CD4-positive, CD25-positive, alpha-beta regulatory T cell (primary cell): ENCODE results near the gene MDM4. TPM values are rescaled to one million over a fixed set of nuclear protein-coding genes. Genes with fewer than 3 reads are reported as not detected.

Experiments
- ATAC-seq, 2 donors: fragments of 150-1000 bp; cut with Tn5 transposase; one replicate each; pipeline ENCODE4 v1.10.0; 2021; ENCODE audit warnings: low read depth in 2 of 2, moderate number of reproducible peaks in 2 of 2, moderate library complexity in 1 of 2
- DNase-seq, 3 donors: peaks; one replicate each; pipeline versions ENCODE4 v3.0.0 to v3.0.0-alpha.2; 2012 to 2022; ENCODE audit warnings: mixed read lengths in 1 of 3
- H3K27ac ChIP-seq: one replicate; pipeline ENCODE4 v1.7.0; 2013; ENCODE audit warnings: mild to moderate bottlenecking, low read length; ENCODE audit not compliant: insufficient read depth, poor library complexity, severe bottlenecking
- H3K27me3 ChIP-seq: one replicate; pipeline ENCODE4 v1.7.0; 2013; ENCODE audit warnings: low read length; ENCODE audit not compliant: control insufficient read depth, insufficient read depth
- H3K36me3 ChIP-seq: one replicate; pipeline ENCODE4 v1.7.0; 2013; ENCODE audit warnings: mild to moderate bottlenecking, low read length, moderate library complexity; ENCODE audit not compliant: control insufficient read depth, insufficient read depth
- H3K4me1 ChIP-seq: 2 replicates; pipeline ENCODE4 v1.7.0; 2013; ENCODE audit warnings: mild to moderate bottlenecking, low read length; ENCODE audit not compliant: insufficient read depth, control insufficient read depth, poor library complexity, severe bottlenecking
- H3K4me3 ChIP-seq: one replicate; pipeline ENCODE4 v1.7.0; 2013; ENCODE audit warnings: low read depth, mild to moderate bottlenecking, low read length, moderate library complexity
- H3K9me3 ChIP-seq, 2 experiments: 1 replicate in 1 of 2; 2 replicates in 1 of 2; pipeline ENCODE4 v1.7.0; 2013; ENCODE audit warnings: low read length in 2 of 2, mild to moderate bottlenecking in 1 of 2, moderate library complexity in 1 of 2; ENCODE audit not compliant: control insufficient read depth in 2 of 2
- H3K27ac Mint-ChIP-seq, 3 donors: one replicate each; pipeline ENCODE4 v1.8.0; 2020 to 2022; ENCODE audit warnings: mild to moderate bottlenecking in 3 of 3, mixed read lengths in 3 of 3, moderate library complexity in 2 of 3
- H3K27me3 Mint-ChIP-seq: one replicate; pipeline ENCODE4 v1.8.0; 2022; ENCODE audit warnings: mild to moderate bottlenecking, mixed read lengths
- H3K36me3 Mint-ChIP-seq: one replicate; pipeline ENCODE4 v1.8.0; 2020; ENCODE audit warnings: mixed read lengths
- H3K4me1 Mint-ChIP-seq, 4 donors: one replicate each; pipeline ENCODE4 v1.8.0; 2020 to 2022; ENCODE audit warnings: mixed read lengths in 4 of 4, mild to moderate bottlenecking in 1 of 4
- H3K4me3 Mint-ChIP-seq, 4 donors: one replicate each; pipeline ENCODE4 v1.8.0; 2020 to 2022; ENCODE audit warnings: mild to moderate bottlenecking in 4 of 4, mixed read lengths in 4 of 4, moderate library complexity in 3 of 4
- H3K9me3 Mint-ChIP-seq, 7 donors: one replicate each; pipeline ENCODE4 v1.8.0; 2020 to 2022; ENCODE audit warnings: mixed read lengths in 7 of 7, mild to moderate bottlenecking in 3 of 7, moderate library complexity in 2 of 7
- polyA plus RNA-seq, 4 donors: library from polyadenylated mRNA; unstranded; fragments of 300-500 nt; fragmentation: Illumina TruSeq; gene quantifications; one replicate each; pipeline ENCODE4 v1.2.3, GENCODE V29; 2021
- total RNA-seq: library from RNA; stranded (reverse); gene quantifications from one replicate; pipeline ENCODE4 v1.2.3, GENCODE V29; 2022

The MDM4 gene
- total and polyA plus RNA-seq, 5 donors from 2014 or later: 10.0 to 263 (median 11.7) TPM

DNA sequence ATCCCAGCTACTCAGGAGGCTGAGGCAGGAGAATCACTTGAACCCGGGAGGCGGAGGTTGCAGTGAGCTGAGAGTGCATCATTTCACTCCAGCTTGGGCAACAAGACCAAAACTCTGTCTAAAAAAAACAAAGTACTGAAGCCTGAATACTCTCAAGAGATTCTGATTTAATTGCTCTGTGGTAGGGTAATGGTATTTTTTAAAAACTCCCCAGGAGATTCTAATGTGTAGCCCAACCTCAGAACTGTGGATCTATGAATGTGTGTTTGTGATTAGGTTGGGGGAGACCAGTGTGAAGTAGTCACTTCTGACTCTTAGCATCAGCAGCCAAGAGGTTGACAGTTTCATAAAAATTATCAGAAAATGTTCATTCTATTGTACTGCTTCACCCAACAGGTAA lies 43.5 kb upstream of the MDM4 start:
- DNase-seq (no peak), ATAC-seq (no peak)
- Mint-ChIP-seq H3K4me3 (no peak overlapping the region), H3K9me3 (peaks cover 0 to 2% (median 0%) of the 10 kb centered on the region in 7 donors), H3K36me3 (peaks cover 34% of the 10 kb centered on the region), H3K27me3 (no peaks in the 10 kb centered on the region), H3K4me1 (peaks cover 0 to 19% (median 7%) of the 10 kb centered on the region in 4 donors), H3K27ac (peak overlapping the region in 1 of 3 donors; percentile 33)
- Histone ChIP-seq H3K27me3 (no peaks in the 10 kb centered on the region), H3K4me1 (no peaks in the 10 kb centered on the region), H3K9me3 (no peaks in the 10 kb centered on the region), H3K4me3 (no peak overlapping the region), H3K27ac (no peak overlapping the region), H3K36me3 (peaks cover 7% of the 10 kb centered on the region)

DNA sequence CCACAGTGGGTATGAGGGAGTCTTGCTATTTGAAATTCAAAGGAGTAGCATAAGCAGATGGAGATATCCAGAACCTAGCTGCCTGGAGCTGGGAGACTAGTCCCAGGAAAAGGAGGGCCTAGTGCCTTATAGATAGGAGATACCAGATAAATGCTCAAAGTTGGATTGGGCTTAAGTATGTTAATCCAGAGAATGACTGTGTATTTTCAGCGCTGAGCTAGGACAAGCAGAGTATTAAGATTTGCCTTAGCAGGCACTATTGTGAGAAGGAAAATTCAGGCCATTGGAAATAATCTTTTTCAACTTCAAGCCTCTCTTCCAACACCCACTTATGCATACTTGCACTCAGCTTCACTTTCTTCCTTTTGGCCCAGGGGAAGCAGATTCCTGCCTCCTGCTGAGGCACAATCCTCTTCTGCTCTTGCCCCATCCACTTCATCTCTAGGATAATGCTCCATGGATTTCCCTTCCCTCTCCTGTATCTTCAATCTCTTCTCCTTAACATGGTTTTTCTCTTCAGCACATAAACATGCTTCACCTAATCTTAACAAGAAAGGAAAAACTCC lies 42.7 kb upstream of the MDM4 start:
- Histone ChIP-seq H3K36me3 (peaks cover 5% of the 10 kb centered on the region), H3K4me1 (no peaks in the 10 kb centered on the region), H3K27me3 (no peaks in the 10 kb centered on the region), H3K9me3 (no peaks in the 10 kb centered on the region), H3K4me3 (no peak overlapping the region), H3K27ac (no peak overlapping the region)
- ATAC-seq (no peak), DNase-seq (no peak)
- no peaks in the 10 kb centered on the region for H3K27me3 Mint-ChIP-seq
- H3K4me1 Mint-ChIP-seq: peaks cover 3 to 19% (median 8%) of the 10 kb centered on the region in 4 donors
- H3K4me3 Mint-ChIP-seq: no peak overlapping the region
- H3K9me3 Mint-ChIP-seq: peaks cover 0 to 2% (median 0%) of the 10 kb centered on the region in 7 donors
- H3K27ac Mint-ChIP-seq: peak overlapping the region in 2 of 3 donors; percentile 9 to 42
- H3K36me3 Mint-ChIP-seq: peaks cover 30% of the 10 kb centered on the region

DNA sequence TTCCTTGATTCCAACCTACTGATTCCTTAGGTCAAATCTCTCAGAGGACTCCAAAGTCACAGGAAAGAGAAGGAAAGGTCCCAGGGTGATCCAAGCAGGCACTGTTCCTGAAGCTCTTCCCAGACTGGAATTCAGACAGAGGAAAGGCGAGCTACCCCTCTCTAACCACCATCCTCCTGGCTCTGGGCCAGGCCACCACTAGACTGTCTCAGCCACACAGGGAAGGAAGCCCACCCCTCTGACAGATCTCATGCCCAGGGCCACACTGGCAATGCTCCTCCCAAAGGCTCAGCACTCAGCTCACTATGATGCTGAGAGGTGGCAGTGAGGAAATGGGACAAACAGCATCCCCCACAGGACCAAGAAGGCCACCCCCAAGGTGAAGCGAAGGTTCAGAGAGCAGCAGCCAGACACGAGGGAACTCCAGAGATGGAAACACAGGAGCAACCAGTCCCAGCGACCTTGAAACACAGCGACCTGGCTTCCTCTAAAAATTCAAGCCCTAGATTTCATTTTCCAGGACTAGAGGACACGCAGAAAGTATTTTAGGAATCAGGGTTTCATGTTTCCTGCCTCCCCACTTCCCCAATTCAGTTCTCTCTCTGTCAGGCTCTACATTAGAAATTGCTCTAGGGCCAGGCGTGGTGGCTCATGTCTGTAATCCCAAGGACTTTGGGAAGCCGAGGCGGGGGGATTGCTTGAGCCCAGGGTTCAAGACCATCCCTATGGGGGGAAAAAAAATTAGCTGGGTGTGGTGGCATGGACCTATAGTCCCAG lies 40.4 kb upstream of the MDM4 start:
- Histone ChIP-seq H3K9me3 (no peaks in the 10 kb centered on the region), H3K36me3 (peaks cover 3% of the 10 kb centered on the region), H3K4me3 (no peak overlapping the region), H3K27ac (no peak overlapping the region), H3K27me3 (no peaks in the 10 kb centered on the region), H3K4me1 (peaks cover under 1% of the 10 kb centered on the region)
- Mint-ChIP-seq H3K9me3 (no peaks in the 10 kb centered on the region), H3K4me3 (no peak overlapping the region), H3K27ac (no peak overlapping the region), H3K4me1 (peaks cover 8 to 40% (median 17%) of the 10 kb centered on the region in 4 donors), H3K27me3 (no peaks in the 10 kb centered on the region), H3K36me3 (peaks cover 24% of the 10 kb centered on the region)
- no peak for ATAC-seq
- no peak for DNase-seq

DNA sequence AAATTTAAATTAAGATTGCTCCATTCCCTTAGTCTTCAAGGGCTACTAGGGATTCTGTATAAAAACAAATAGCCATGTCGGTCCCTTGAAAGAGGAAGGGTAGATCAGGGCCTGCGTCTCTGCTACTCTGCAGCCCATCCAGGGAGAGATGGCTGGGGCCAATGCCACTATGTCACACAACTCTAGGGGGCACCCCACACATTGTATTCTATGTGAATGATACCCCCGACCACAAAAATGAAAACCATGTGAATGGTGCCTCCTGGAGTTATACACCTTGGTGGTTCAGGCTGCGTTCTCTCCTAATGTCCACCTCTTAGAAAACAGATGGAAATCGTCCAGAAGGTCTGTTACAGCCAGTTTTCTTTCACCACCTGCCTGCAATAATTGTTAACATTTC lies 39.6 kb upstream of the MDM4 start:
- ATAC-seq: no peak
- no peaks in the 10 kb centered on the region for H3K27me3 ChIP-seq
- no peaks in the 10 kb centered on the region for H3K9me3 ChIP-seq
- peaks cover 2% of the 10 kb centered on the region for H3K4me1 ChIP-seq
- H3K4me1 Mint-ChIP-seq: peaks cover 8 to 42% (median 18%) of the 10 kb centered on the region in 4 donors
- no peaks in the 10 kb centered on the region for H3K9me3 Mint-ChIP-seq
- no peaks in the 10 kb centered on the region for H3K27me3 Mint-ChIP-seq
- H3K27ac ChIP-seq: no peak overlapping the region
- no peak overlapping the region for H3K4me3 ChIP-seq
- H3K36me3 ChIP-seq: peaks cover 3% of the 10 kb centered on the region
- no peak for DNase-seq
- no peak overlapping the region for H3K4me3 Mint-ChIP-seq
- no peak overlapping the region for H3K27ac Mint-ChIP-seq
- H3K36me3 Mint-ChIP-seq: peaks cover 24% of the 10 kb centered on the region

DNA sequence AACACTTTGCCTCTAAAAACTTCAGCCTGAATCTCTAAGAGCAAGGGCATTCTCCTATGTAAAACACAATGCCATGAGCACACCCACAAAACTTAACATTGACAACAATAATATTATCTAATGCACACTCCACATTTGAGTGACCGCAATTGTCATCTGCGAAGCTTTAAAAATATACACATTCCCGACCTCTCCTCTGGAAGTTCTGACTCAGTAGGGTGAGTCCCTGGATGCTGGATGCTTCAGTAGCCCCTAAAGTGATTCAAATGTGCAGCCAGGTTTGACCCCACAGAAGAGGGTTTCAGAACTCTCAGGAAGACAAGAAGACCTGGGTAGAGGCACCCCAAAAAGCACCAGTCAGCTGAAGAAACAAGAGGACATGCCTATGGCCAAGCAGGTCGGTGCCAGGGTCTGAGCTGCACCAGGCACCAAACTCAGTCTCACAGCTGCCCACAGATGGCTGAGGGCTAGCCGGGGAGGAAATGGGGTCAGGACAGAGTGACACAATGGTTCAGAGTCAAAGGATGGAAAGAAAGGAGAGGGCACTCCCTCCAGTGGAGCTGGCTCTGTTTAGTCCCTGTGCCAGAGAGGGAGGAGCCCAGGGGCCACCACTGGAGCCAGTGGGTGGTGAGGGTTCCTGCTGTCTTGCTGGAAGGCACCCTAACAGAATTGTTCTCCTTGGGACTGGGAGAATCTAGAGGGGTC lies 39.0 kb upstream of the MDM4 start:
- DNase-seq (no peak), ATAC-seq (no peak)
- Histone ChIP-seq H3K9me3 (no peaks in the 10 kb centered on the region), H3K4me3 (no peak overlapping the region), H3K27me3 (no peaks in the 10 kb centered on the region), H3K4me1 (peaks cover 2% of the 10 kb centered on the region), H3K27ac (no peak overlapping the region), H3K36me3 (peaks cover 3% of the 10 kb centered on the region)
- peaks cover 8 to 42% (median 18%) of the 10 kb centered on the region in 4 donors for H3K4me1 Mint-ChIP-seq
- no peaks in the 10 kb centered on the region for H3K9me3 Mint-ChIP-seq
- no peak overlapping the region for H3K4me3 Mint-ChIP-seq
- H3K27ac Mint-ChIP-seq: peak overlapping the region in 2 of 3 donors; percentile 22 to 87
- peaks cover 24% of the 10 kb centered on the region for H3K36me3 Mint-ChIP-seq
- H3K27me3 Mint-ChIP-seq: no peaks in the 10 kb centered on the region

DNA sequence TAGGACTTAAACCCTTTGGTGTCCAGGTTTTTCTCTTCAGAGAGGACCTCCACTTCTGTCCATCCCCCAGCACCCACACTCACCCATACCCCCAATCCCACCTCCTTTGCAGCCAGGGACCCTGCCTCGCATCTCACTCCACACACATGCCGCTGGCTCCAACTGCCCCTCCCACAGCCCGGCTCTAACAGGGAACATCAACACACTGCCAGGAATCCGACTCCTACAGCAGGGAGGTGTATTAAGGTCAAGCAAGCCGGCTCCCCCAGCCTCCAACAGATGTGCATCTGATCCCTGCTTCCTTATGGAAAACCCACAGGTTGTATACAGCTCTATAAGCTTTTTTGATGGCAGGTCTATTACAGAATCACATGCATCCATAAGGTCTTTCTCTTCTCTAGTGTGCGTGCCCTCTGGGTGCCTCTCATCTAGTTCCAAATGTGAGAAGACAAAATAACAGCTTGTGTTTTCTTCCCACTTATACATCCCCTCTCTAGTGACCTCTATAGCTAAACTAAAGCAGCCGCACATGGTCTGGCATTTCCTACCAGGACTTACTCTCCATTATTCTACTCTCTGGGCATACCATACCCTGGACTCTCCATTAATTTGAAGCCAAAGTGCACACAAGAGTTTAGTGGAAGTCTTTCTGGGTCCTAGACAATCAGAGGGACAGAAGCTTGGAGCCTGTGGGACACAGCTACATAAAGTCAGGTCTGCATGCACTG lies 37.9 kb upstream of the MDM4 start:
- H3K27me3 Mint-ChIP-seq: no peaks in the 10 kb centered on the region
- no peak overlapping the region for H3K4me3 Mint-ChIP-seq
- ATAC-seq (no peak), DNase-seq (no peak)
- no peaks in the 10 kb centered on the region for H3K9me3 Mint-ChIP-seq
- H3K4me1 Mint-ChIP-seq: peaks cover 8 to 42% (median 18%) of the 10 kb centered on the region in 4 donors
- H3K27me3 ChIP-seq: no peaks in the 10 kb centered on the region
- H3K9me3 ChIP-seq: no peaks in the 10 kb centered on the region
- no peak overlapping the region for H3K4me3 ChIP-seq
- H3K36me3 ChIP-seq: peaks cover 3% of the 10 kb centered on the region
- H3K27ac ChIP-seq: no peak overlapping the region
- peaks cover 2% of the 10 kb centered on the region for H3K4me1 ChIP-seq
- H3K27ac Mint-ChIP-seq: peak overlapping the region; percentile 20 to 76 (median 21)
- H3K36me3 Mint-ChIP-seq: peaks cover 21% of the 10 kb centered on the region

DNA sequence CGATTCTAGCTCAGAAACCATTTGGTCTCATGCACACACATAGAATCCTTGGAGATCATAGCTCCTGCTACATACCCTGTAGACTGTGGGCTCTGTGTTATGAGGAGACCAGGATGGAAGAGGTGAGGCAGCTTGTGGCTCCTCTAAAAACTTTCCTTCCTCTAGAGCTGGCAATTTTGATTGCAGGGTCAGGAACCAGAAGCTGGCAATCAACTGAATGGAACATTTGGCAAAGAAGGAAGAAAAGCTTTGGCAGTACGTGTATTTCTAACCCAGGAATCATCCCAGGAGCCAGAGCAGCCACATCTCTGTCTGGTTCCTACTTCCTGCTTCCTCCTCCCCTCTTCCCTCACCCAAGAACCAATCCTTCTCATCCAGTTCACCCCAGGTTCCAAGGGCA lies 37.3 kb upstream of the MDM4 start:
- H3K4me1 ChIP-seq: peaks cover 2% of the 10 kb centered on the region
- no peak for ATAC-seq
- peaks cover 8 to 47% (median 21%) of the 10 kb centered on the region in 4 donors for H3K4me1 Mint-ChIP-seq
- peaks cover 3% of the 10 kb centered on the region for H3K36me3 ChIP-seq
- H3K4me3 ChIP-seq: no peak overlapping the region
- no peaks in the 10 kb centered on the region for H3K27me3 ChIP-seq
- peak overlapping the region in 1 of 3 donors; percentile 20 for H3K27ac Mint-ChIP-seq
- no peaks in the 10 kb centered on the region for H3K9me3 ChIP-seq
- no peaks in the 10 kb centered on the region for H3K27me3 Mint-ChIP-seq
- H3K27ac ChIP-seq: no peak overlapping the region
- peaks cover 27% of the 10 kb centered on the region for H3K36me3 Mint-ChIP-seq
- DNase-seq: no peak
- H3K9me3 Mint-ChIP-seq: no peaks in the 10 kb centered on the region
- H3K4me3 Mint-ChIP-seq: no peak overlapping the region
